GOT3 (cell line): ENCODE measurements around the gene DCP2.

Experiments used
- DNase-seq: peaks from one replicate; lab custom pipeline; 2025; ENCODE audit warnings: mixed read lengths; lab: John Stamatoyannopoulos, UW

The DCP2 gene

DNA sequence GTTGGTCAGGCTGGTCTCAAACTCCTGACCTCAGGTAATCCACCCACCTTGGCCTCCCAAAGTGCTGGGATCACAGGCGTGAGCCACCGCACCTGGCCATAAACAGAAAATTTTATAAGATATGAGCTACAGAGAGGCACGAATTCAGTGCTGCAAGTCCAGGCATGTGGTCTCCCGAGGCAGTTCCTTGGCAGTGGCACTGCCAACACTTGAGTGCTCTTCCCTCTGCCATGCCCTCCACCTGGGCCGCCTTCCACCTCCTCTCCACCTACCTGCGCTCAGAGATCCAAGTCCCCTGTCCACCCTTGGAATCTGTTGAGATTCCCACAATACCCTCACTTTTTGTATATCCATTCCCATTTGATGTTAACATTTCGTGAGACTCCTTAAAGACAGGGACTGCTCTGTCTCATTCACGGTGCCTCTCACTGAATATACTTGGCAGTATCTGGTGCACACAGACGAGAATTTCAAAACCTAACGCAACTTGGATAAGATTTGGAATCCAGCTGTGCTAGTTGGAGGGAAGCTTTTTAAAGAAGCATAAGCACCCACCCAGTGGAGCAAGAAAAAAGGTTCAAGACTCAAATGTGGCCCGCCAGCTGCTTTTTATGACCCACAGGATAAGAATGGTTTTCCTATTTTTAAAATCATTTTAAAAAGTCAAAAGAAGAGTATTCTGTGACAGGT lies 68.3 kb downstream of the DCP2 start:
- DNase-seq, result no peak

DNA sequence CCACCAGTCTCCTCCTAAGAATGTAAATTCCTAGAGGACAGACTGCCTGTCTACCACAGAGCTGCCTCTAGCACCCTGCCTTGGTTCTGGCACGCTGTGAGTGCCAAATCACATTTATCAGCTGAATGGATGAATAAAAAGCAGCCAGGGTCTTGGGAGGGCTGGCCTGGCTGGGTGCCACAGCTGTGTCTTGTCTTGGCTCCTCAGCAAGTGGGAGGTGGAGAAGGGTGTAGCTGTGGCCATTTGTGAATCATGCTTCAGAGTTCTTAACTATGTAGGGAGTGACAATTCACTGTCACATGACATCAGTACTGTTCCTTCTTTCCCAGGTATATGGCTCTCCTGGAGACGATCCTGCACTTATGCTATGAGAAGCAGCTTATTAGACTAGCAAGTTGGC lies 70.6 kb downstream of the DCP2 start:
- DNase-seq, result no peak

DNA sequence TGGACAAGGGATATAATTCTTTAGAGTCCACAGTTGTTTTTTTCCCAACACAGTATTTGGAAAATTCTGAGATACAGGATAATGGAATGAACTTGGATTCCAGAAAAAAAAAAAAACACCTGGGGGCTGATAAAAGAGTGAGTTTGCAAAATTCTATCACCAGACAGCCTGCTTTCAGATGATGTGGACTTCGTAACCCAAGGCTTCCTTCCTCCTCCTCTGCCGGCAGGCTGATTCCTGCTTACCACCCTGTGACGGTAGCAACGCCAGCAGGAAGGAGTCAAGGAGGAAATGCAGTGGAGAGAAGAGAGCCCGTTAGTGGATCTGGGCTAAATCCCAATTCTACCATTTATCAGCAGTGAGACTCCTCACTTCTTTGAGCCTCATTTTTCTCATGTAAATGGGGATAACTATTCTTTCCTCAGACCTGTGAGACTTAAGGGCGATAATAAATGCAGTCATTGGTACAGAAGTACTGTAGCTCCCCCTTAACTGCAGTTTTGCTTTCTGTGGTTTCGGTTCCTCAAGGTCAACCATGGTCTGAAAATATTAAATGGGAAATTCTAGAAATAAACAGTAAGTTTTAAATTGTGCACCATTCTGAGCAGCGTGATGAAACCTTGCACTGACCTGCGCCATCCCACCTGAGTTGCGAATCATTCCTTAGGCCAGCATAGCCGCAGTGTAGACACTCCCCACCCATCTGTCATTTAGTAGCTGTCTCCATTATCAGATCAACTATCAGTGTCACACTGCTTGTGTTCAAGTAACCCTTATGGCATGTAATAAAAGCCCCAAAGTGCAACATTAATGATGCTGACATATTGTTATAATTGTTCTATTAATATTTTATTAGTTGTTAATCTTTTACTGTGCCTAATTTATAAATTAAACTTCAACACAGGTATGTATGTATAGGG lies 71.4 kb downstream of the DCP2 start:
- no peak for DNase-seq

DNA sequence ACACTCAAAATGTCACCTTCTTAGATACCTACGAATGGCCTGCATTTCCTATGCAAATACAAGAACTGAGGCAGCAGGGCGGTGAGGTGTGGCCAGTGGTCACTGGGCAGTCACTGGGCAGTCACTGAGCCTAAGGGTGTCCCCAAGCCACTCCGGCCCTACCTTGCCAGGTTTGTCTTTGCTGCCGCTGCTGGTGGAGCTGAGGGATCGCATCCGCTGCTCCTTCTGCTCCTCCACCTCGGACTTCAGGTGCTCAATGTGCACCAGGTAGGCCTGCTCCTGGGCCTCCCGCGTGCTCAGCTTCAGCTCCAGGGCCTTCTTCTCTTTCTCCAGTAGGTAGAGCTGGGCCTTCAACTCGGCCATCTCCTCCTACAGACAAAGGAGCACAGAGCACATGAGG lies 72.3 kb downstream of the DCP2 start:
- no peak for DNase-seq

DNA sequence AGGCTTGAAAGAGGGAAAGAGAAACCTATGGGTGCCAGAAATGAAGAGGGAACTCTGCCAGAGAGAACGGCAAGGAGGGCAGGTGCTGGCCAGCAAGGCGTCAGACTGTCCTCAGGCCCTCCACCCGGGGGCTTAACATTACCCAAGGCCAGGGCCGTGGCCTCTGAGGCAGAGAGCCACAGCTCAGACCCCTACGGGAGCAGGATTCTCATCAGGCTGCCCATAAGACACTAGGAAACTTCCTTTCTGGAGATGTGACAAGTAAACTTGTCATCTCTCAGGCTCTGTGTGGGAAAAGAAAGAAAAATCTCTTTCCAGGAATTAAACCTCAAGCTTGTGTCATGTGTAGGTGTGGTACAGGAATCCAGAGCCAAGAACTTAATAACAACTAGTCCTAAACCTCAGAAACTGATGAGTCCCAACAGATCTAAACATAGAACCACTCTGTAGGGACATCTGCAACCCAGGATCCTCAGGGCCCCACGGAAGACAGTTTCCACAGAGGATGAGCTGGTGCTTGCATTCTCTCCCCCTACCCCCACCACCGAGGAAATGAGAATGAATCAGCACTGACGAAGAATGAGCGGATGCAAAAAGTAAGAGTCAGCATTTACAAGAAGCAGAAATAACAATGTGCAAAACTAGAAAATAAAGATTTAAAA lies 74.3 kb downstream of the DCP2 start:
- DNase-seq, result no peak

DNA sequence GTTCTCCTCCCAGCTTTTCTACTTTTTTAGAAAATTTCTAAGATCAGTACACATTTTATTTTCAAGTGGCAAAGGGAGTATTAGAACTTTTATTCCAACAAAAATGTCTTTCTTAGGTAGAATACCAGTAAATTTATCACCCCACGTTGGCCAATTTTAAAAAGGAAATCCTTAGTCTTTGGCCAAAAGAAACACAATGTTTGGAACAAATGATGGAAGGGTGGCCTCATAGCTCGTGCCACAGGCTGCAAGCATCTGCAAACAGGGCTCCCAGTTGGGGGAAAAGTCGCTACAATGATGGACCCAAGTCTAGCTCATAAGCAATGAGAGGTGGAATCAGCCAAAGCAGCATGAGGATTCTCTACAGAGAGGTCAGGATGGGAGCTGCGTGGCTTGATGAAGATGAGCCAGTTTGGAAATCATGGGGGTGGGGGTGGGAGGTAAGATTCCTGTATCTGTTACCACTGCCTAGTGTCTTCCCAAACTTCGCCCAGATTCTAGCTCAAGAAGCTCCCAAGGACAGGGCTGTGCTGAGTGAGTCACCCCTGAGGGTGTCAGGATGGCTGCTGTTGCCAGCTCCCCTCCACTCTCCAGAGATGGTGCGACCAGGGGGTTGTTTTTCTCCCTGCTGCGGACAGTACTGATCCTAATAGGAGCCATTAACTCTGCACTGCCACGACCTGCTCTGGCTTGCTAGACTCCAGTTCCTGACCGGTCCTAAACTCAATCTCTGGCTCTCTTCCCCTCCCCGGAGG lies 75.6 kb downstream of the DCP2 start:
- no peak for DNase-seq

DNA sequence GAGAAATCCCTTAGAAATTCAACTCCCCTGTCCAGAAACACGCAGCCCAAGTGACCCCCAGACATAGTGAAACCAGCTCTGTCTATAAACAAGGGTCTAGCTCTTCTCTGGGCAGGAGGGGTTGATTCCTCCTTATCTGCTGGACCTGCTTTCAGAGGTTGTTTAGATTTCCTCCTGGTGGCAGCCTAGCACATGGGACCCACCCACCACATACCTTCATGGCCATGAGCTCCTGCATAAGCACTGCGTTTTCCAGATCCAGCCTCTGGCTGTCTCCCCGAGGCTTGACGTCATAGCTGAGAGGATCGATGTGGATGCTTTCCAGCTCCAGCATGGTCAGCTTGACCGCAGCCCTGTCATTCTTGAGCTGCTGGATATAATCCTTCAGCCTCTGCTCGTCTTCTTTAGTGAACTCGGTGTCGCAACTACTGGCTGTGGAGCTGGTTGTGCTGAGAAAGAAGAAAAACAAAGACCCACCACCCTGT lies 77.0 kb downstream of the DCP2 start:
- no peak for DNase-seq

DNA sequence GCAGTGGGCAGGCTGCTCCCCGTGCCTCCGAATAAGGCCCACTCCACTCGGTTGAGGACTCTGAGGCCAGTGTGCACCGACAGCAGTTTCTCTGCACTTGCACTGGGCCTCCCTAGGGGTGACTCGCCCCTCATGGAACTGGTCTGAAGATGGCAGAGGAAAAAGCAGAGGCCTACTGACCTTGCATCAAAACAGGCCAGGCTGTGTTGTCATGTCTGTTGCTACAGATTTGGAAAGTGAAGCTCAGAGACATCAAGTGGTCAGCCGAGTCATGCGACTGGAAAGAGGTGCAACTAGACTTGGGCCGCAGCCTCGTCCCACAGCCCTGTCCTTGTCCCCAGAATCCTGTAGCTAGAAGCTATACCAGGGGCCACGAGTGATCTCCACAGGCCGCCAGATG lies 78.3 kb downstream of the DCP2 start:
- no peak for DNase-seq

DNA sequence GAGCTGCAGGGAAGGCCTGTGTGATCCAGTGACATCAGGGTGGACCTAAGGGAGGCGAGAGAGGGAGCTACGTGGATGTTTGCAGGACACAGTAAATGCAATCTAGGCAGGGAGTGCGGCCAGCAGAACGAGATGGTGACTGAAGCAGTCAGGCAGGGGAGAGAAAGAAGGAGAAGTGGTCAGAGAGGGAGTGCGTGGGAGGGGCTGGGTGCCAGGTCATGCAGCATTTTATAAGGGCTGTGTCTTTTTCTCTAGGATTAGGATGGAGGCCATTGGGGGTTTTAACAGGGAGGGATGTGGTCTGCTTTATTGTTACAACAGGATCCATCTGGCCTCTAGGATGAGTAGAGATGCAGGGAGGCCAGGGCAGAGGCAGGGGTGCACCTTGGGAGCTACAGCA lies 80.4 kb downstream of the DCP2 start:
- no peak for DNase-seq

DNA sequence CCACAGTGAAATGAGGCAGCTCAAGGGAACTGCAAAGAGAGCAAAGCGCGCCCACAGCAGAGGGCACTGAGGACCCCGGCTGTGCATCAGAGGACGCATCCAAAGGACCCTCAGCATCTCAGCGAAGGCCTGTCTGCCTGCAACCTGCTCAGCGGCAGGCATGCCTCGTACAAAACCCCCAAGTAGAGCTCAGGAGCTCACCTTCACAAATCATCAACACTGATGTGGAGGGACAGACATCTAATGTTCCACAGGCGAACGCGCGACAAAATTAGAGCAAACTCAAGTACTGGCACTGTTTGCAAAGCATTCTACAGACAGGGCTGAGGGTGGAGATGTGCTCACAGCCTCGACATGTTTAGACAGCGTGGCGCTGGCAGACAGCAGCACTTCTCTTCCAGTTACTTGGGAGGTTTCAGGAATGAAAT lies 81.0 kb downstream of the DCP2 start:
- no peak for DNase-seq

DNA sequence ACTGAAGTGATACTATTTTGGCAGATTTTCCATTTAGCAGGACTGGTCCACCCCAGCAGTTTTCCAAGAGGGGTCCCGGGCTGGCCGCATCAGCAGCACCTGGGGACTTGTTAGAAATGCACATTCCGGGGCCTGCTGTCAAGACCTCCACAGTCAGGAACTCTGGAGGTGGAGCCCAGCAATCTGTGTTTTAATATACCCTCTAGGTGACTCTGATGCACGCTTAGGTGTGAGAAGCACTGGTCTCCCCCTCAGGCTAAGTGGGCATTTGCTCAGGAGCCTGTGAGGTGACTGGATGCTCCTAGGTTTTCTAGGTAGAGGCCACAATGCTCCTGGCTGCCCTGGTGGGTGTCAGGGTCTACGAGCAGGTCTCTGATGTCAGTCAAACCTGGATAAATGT lies 81.7 kb downstream of the DCP2 start:
- no peak for DNase-seq

DNA sequence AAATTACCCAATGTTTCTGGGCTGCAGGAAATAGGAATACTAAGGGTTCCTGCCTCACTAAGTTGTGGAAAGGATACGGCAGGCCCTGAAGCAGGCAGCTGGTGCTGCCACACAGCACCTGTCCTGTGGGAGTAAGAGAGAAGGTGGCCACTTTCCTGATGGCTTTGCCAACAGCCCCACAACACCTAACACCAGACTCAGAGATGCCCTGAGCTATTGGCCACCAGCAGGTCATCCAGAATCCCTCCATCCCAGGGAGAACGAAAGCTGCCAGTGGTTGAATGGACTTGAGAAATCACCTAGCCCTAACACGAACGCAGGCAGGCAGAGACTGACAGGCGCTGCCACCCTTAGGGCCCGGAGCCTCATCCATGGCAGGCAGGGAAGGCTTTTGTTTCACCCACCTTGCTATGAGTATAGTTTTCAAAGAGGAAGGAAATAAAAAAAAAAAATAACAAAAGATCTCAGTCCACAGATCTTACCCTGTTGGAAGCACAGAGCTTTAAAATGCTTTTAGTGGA lies 82.2 kb downstream of the DCP2 start:
- no peak for DNase-seq

DNA sequence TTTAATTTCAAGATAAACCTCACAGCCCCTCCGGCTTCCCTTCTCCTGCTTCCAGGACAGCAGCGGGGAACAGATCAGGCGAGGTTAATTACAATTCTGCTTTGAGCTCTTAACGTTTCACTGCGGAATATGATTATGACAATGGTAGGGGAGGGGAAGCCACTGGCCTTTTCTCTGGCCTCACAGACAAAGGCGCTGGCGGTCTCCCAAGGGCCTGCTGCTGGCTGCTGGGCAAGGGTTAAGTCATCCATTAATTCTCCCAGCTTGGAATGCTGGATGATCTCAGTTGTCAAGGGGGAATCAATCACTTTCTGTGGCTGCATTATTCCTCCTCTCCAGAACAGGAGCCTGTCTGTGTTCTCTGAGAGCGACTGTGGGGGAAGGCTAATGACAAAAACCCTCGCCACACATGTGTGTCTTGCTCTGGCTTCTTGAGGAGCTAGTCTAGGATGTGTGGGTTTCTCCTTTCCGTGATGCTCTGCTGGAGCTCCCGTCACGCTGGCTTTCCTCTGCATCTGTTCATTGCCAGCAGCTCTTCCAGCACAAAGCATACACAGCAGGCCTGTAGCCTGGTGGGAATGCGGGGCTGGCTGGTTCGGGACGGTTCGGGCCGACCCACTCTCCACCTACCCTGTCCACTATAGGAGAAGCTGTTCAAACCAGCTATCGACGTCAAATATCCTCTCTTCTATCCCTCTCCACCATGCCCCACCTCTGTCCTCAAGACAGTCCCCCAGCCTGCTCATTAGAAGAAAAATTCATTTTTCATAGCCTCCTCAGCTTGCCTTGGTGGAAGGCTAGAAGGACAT lies 82.8 kb downstream of the DCP2 start:
- peak; percentile 27 for DNase-seq

DNA sequence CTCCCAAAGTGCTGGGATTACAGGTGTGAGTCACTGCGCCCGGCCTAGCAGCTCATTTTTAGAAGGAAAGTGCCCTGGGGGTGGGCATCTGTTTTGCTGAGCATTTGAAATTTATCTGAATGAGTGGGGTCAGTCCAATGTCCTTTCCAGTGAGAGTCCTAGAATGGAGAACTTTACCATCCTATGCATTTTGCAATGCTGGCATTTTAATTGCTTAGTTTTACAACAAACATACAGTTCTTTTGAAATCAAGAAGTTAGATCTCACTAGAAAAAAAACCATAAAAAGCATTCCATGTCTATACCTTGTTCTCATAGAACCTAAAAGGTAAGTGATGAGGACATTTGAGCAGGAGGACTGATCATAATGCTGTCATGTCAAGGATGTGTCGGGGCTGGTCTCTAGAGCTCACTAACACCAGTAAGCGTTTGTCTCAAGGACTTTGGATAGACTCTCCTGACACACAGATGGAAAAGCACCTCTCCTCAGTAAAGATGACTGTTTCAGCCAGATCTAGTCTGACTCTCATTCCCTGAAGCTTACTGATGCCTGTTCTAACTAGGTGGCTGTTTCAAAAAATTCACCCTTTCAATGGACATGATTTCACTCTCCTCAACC lies 83.9 kb downstream of the DCP2 start:
- DNase-seq, result no peak

DNA sequence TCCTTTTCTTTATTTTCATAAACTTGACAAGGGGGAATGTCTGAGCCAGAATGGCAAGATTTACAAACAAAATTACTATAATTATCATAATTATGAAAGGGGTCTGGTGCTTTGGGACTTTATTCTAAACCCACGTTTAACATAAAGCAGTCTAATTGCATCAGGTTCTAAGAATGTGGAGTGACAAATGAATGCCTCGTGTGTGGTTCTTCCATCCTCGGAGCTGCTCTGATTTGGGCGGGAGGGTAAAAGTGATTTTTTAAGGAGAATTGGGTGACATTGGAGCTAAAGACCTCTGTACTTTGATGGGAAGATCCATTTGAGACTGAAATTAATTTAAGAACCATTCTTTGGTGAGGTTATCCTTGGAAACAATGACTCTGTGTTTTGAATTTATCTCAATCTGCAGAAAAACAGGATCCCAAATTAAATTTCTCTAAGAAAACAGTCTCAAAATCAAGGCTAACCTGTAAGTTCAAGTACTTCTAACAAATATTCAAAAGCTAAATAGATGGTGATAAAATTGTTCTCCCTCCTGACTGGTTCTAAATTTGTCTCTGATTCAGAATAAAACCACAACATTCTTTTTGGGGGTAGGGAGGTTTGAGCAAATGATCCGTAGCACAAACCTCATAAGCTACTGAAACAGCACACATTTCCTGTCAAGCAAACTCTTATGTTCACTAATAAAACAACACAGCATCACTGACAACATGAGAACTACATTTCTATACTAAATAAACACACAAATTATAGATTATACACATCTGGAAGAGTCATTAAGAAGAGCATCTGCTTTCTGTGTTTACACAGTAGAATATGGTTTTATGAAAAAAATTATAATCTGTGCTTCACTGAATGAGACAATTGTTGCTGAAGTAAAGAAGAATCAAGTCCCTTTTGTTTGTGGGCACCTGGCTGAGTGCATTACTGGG lies 85.5 kb downstream of the DCP2 start:
- no peak for DNase-seq

DNA sequence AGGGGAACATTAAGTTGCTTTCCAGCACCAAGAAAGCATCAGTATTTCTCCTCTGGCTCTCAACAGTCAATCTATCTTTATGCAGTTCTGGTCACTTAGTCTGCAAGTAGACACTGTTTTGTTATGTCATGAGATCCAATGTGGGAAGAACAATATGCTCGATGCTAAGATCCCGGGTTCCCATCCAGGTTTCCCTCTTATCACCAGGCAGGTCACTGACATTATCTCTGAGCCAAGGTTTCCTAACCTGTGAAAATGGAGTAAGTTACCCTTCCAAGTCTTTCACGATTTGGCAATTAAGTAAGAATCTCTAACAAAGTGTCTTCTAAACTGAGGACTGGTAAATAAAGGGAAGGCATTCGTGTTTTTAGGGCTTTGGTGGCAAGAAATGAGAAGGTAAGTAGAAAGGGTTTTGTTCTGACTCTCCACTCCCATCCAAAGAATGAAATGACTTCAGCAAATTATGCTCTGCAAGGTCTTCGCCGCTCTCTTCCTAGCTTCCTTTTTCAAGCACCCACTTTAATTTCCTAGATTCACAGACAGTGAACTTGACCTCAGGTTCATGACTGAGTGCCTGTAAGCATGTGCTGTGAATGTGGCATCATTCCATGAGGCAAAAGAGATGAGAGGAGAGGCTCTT lies 86.4 kb downstream of the DCP2 start:
- no peak for DNase-seq

DNA sequence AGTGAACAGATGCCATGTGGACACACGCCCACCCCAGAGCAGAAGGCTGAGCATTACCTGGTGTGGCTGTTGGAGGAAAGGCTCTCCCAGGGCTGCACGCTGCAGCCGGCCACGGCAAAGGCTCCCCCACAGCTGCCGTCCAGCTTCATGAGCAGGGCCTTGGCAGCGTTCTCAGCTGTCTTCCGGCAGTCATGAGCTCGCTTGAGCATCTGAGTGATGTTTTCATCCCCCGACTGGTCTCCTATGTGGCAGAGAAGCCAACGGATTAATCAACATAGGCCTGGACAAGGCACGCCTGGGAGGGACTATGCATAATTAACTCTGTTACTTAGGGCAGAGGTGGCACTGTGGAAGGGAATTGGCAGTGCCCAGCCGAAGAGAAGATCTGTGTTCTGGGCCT lies 87.3 kb downstream of the DCP2 start:
- no peak for DNase-seq

DNA sequence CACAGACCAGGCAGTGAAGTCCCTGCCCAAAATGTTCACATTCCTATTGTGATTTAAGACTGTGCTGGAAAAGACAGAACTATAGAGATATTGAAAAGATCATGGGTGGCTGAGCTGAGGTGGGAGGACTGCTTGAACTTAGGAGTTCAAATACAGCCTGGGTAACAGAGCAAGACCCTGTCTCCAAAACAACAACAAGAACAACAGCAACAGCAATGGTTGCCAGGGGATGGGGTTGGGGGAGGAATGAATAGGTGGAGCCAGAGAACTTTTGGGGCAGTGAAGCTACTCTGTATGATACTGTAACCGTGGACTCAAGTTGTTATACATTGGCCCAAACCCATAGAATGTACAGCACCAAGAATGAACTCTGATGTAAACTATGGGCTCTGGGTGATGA lies 88.2 kb downstream of the DCP2 start:
- DNase-seq, result no peak

DNA sequence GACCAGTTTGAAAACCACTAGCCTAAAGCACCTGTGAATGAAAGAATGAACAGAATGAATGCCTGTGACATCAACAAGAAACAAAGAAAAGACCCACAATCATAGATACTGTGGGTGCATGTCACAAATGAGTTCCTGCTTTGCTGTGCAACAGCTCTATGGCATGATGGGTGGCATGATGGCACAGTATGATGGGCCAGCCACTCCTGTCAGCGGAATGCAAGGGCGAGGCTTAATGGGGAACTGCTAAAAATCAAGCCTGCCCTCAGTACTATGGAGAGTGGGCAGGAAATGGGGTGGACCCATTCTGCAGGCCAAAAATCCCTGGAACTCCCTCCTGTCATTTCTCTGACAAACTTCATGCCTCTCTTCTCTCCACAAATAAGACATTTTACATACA lies 89.0 kb downstream of the DCP2 start:
- no peak for DNase-seq
